GM12878 (cell line): ENCODE measurements around the gene R3HDM2. TPM values are rescaled to one million over a fixed set of nuclear protein-coding genes. Genes with fewer than 3 reads are reported as not detected.

ENCODE experiments used
- ATAC-seq: fragments of 200-7000 bp; cut with Tn5 transposase; 3 replicates; pipeline ENCODE4 v1.9.1; 2020; ENCODE audit warnings: mild to moderate bottlenecking, moderate library complexity
- BruUV-seq: library from RNA; stranded (reverse); fragments of 400-500 nt; replicated peaks from 2 replicates; lab custom pipeline; 2021; lab: Mats Ljungman, UMichigan
- CTCF ChIA-PET: fragments of 300-600 bp; sonication (Branson Sonifier 250); formaldehyde crosslinking; extraction: SDS; loops from one replicate; lab custom pipeline; 2021; ENCODE audit warnings: inconsistent platforms; lab: Yijun Ruan, JAX
- POLR2A ChIA-PET: fragments of 350-600 bp; formaldehyde crosslinking; extraction: SDS; loops from one replicate; lab custom pipeline; 2021; ENCODE audit warnings: inconsistent platforms; lab: Charles Lee
- RAD21 ChIA-PET: fragments of 300-600 bp; sonication (Branson Sonifier 250); formaldehyde crosslinking; loops from one replicate; lab custom pipeline; 2023; ENCODE audit warnings: antibody characterized with exemption; ENCODE audit not compliant: unreplicated experiment; lab: Charles Lee
- SMC1A ChIA-PET: fragments of 300-600 bp; sonication (Branson Sonifier 250); formaldehyde crosslinking; loops from one replicate; lab custom pipeline; 2023; ENCODE audit not compliant: unreplicated experiment, uncharacterized antibody; lab: Charles Lee
- DNase-seq: peaks from one replicate; pipeline ENCODE4 v3.0.0-alpha.2; 2011; ENCODE audit warnings: low read depth, low spot score
- FAIRE-seq: peaks from 3 replicates; lab custom pipeline; 2011; peaks lifted over from hg19 to GRCh38; lab: Jason Lieb, UNC
- H2AFZ ChIP-seq: 2 replicates; pipeline ENCODE4 v1.6.0; 2011; ENCODE audit warnings: low read depth, low read length, control low read depth; ENCODE audit not compliant: control insufficient read depth
- H3K27ac ChIP-seq: 2 replicates; pipeline ENCODE4 v1.5.1; 2011; ENCODE audit warnings: control low read depth; ENCODE audit not compliant: control insufficient read depth, insufficient read depth
- H3K27me3 ChIP-seq, 2 experiments: replicated peaks in 1 of 2; 2 replicates each; pipeline versions ENCODE4 v1.6.0 to v1.6.1; 2011; ENCODE audit warnings: low read length in 1 of 2; ENCODE audit not compliant: control insufficient read depth in 2 of 2, insufficient read depth in 2 of 2
- H3K36me3 ChIP-seq, 2 experiments: 2 replicates each; pipeline ENCODE4 v1.5.1; 2011; ENCODE audit warnings: low read length in 1 of 2; ENCODE audit not compliant: control insufficient read depth in 2 of 2, insufficient read depth in 2 of 2
- H3K4me1 ChIP-seq: 2 replicates; pipeline ENCODE4 v1.6.1; 2011; ENCODE audit warnings: mild to moderate bottlenecking, low read length, moderate library complexity, mixed read lengths; ENCODE audit not compliant: control insufficient read depth, insufficient read depth
- H3K4me2 ChIP-seq: 2 replicates; pipeline ENCODE4 v1.6.0; 2011; ENCODE audit warnings: control low read depth; ENCODE audit not compliant: control insufficient read depth, insufficient read depth
- H3K4me3 ChIP-seq: fragments of 200-600 bp; sonication (generic); 2 replicates; pipeline ENCODE4 v1.5.1; 2016
- H3K79me2 ChIP-seq: 2 replicates; pipeline ENCODE4 v1.6.0; 2011; ENCODE audit warnings: low read length; ENCODE audit not compliant: control insufficient read depth, insufficient read depth
- H3K9ac ChIP-seq: 2 replicates; pipeline ENCODE4 v1.8.0; 2011; ENCODE audit warnings: low read length, control low read depth, mixed read lengths; ENCODE audit not compliant: control insufficient read depth, insufficient read depth
- H3K9me3 ChIP-seq: replicated peaks from 3 replicates; pipeline ENCODE4 v1.5.1; 2011; ENCODE audit warnings: mild to moderate bottlenecking, low read length; ENCODE audit not compliant: control insufficient read depth, insufficient read depth
- H4K20me1 ChIP-seq: 2 replicates; pipeline ENCODE4 v1.6.0; 2011; ENCODE audit not compliant: control insufficient read depth, insufficient read depth
- BCL11A ChIP-seq: IDR thresholded peaks from 2 replicates; pipeline ENCODE4 v1.6.1; 2011; ENCODE audit warnings: low read depth, low read length
- CBFB ChIP-seq: IDR thresholded peaks from 2 replicates; pipeline ENCODE4 v1.6.1; 2016; ENCODE audit warnings: antibody characterized with exemption, low read depth
- FOS ChIP-seq: IDR thresholded peaks from 3 replicates; pipeline ENCODE4 v1.6.1; 2011; ENCODE audit warnings: borderline replicate concordance; ENCODE audit not compliant: insufficient read length; ENCODE audit errors: extremely low read depth
- GABPA ChIP-seq: IDR thresholded peaks from 2 replicates; pipeline ENCODE4 v1.6.1; 2014; ENCODE audit warnings: antibody characterized with exemption, low read depth, mild to moderate bottlenecking, inconsistent platforms
- KLF5 ChIP-seq: fragments of 450-650 bp; IDR thresholded peaks from 2 replicates; pipeline ENCODE4 v1.6.1; 2014; ENCODE audit warnings: mild to moderate bottlenecking; ENCODE audit not compliant: partially characterized antibody
- NFXL1 ChIP-seq: fragments of 450-650 bp; IDR thresholded peaks from 2 replicates; pipeline ENCODE4 v1.6.1; 2017; ENCODE audit warnings: antibody characterized with exemption, mild to moderate bottlenecking, borderline replicate concordance
- POU2F2 ChIP-seq: IDR thresholded peaks from 3 replicates; pipeline ENCODE4 v1.6.1; 2011; ENCODE audit warnings: low read depth, mild to moderate bottlenecking, low read length, borderline replicate concordance
- SMC3 ChIP-seq: IDR thresholded peaks from 2 replicates; pipeline ENCODE4 v1.6.1; 2011; ENCODE audit warnings: low read length, improper control_type of control experiment, borderline replicate concordance
- ZBTB4 ChIP-seq: fragments of 450-650 bp; formaldehyde crosslinking; IDR thresholded peaks from 2 replicates; pipeline ENCODE4 v1.4.0; 2022; ENCODE audit warnings: mild to moderate bottlenecking, moderate library complexity
- WGBS: methylation state at CpG from one replicate; pipeline ENCODE4 v1.1.6; 2016; ENCODE audit warnings: low lambda C conversion rate; ENCODE audit not compliant: insufficient replicate concordance, insufficient coverage; ENCODE audit errors: missing lambda C conversion rate; 5-methylcytosine and 5-hydroxymethylcytosine counted together
- in situ Hi-C: fragments of 300-500 bp; cut with MboI; formaldehyde crosslinking; loops from 9 replicates; pipeline ENCODE4 v1.14.3; 2018; ENCODE audit warnings: mixed read lengths
- intact Hi-C: fragments of 100-400 bp; cut with micrococcal nuclease; formaldehyde crosslinking; loops from one replicate; pipeline ENCODE4 v1.14.2; 2022; ENCODE audit not compliant: unreplicated experiment
- polyA plus RNA-seq, 11 experiments: library from polyadenylated mRNA; depleted of rRNA in 4 of 11; unstranded in 6 of 11; stranded (reverse) in 5 of 11; fragments of >200 nt; fragmentation: Nextera tagmentation in 4 of 11; fragmentation: Illumina TruSeq in 1 of 11; extraction: Ambion mirVana in 4 of 11; extraction: Trizol in 1 of 11; gene quantifications; 1 replicate in 1 of 11; 2 replicates in 10 of 11; pipeline versions ENCODE4 v1.2.1 to v1.2.3, GENCODE V29; 2011 to 2016; ENCODE audit warnings: inconsistent platforms in 2 of 11, missing spikeins in 2 of 11, low read depth in 1 of 11
- total RNA-seq, 4 experiments: library from RNA; depleted of rRNA in 3 of 4; stranded (reverse); fragments of >200 nt in 3 of 4; fragmentation: Illumina TruSeq in 1 of 4; extraction: Trizol in 1 of 4; gene quantifications; 2 replicates each; pipeline versions ENCODE4 v1.2.1 to v1.2.3, GENCODE V29; 2013 to 2021

R3HDM2 gene
- total and polyA plus RNA-seq, 10 of the 15 experiments (the other 5 are each of a cell fraction or from before 2014, with no cell fraction given) = 4.6 to 26.1 (median 11.2) TPM

GRCh38 chr12:57470286-57470969 lies 39.6 kb upstream of the R3HDM2 start:
- ChIA-PET CTCF (interaction anchor here (1.5 to 2.0 kb wide), 4 partner anchors 10 to 17 kb away, joined by 3 to 6 read pairs (median 5); partner anchors contain the start of genes ARHGAP9, GLI1 and INHBE), RAD21 (interaction anchor here (1.4 kb wide), 1 partner anchor 11 kb away, joined by 3 read pairs; no protein-coding TSS in a partner anchor), SMC1A (no interaction called here), POLR2A (interaction anchor here (0.5 kb wide), 1 partner anchor 43 kb away, joined by 3 read pairs; no protein-coding TSS in a partner anchor)
- H3K9me3 ChIP-seq = no peaks in the 10 kb centered on the region
- over 99% methylated on average over 14 of the region's 14 CpGs for WGBS
- no peak overlapping the region for H3K27ac ChIP-seq
- H3K36me3 ChIP-seq = peaks cover 1 to 33% of the 10 kb centered on the region in 2 experiments
- FAIRE-seq = no peak
- TF ChIP-seq FOS (no peak), KLF5 (no peak), GABPA (no peak), POU2F2 (no peak), BCL11A (no peak), CBFB (no peak), SMC3 (no peak), NFXL1 (no peak), ZBTB4 (no peak)
- intact Hi-C loops = loop anchor here (10.0 kb wide), 1 partner anchor 284 kb away; the partner anchor contains the start of genes CDK4 and MARCHF9
- no TSS peak for BruUV-seq
- ATAC-seq = no peak
- H3K4me1 ChIP-seq = peaks cover 8% of the 10 kb centered on the region
- H3K27me3 ChIP-seq = no peaks in the 10 kb centered on the region
- no peak overlapping the region for H3K4me3 ChIP-seq
- peaks cover 10% of the 10 kb centered on the region for H3K79me2 ChIP-seq
- in situ Hi-C loops = no loop called here
- DNase-seq = no peak
- H3K4me2 ChIP-seq = no peak overlapping the region
- H4K20me1 ChIP-seq = no peaks in the 10 kb centered on the region
- H3K9ac ChIP-seq = no peak overlapping the region
- no peak overlapping the region for H2AFZ ChIP-seq
